Heart right ventricle (tissue), 16 donors: ENCODE results near the gene BLACAT1. TPM values are rescaled to one million over a fixed set of nuclear protein-coding genes. Genes with fewer than 3 reads are reported as not detected.

Experiments used
- ATAC-seq, 8 donors: fragments of 200-7000 bp; cut with Tn5 transposase; one replicate each; pipeline ENCODE4 v1.9.1; 2020; ENCODE audit warnings: mild to moderate bottlenecking in 8 of 8, moderate library complexity in 8 of 8, moderate number of reproducible peaks in 1 of 8
- DNase-seq, 2 donors: peaks; one replicate each; pipeline ENCODE4 v3.0.0-alpha.2; 2020
- H3K27ac ChIP-seq, 10 donors: fragments of 200-600 bp; sonication (generic) in 2 of 10; one replicate each; pipeline versions ENCODE4 v1.5.0 to v1.8.0; 2020 to 2022; ENCODE audit warnings: mild to moderate bottlenecking in 3 of 10
- H3K27me3 ChIP-seq, 7 donors: fragments of 200-600 bp; one replicate each; pipeline ENCODE4 v1.8.0; 2021 to 2022; ENCODE audit warnings: mild to moderate bottlenecking in 2 of 7
- H3K36me3 ChIP-seq, 9 donors: fragments of 200-600 bp; sonication (generic) in 1 of 9; one replicate each; pipeline versions ENCODE4 v1.5.0 to v1.8.0; 2020 to 2022; ENCODE audit warnings: mild to moderate bottlenecking in 2 of 9
- H3K4me1 ChIP-seq, 9 donors: fragments of 200-600 bp; sonication (generic) in 1 of 9; one replicate each; pipeline versions ENCODE4 v1.5.0 to v1.8.0; 2020 to 2022; ENCODE audit warnings: mild to moderate bottlenecking in 4 of 9
- H3K4me3 ChIP-seq, 10 donors: fragments of 200-600 bp; sonication (generic) in 2 of 10; one replicate each; pipeline versions ENCODE4 v1.5.0 to v1.8.0; 2020 to 2022; ENCODE audit warnings: mild to moderate bottlenecking in 7 of 10, moderate library complexity in 2 of 10
- H3K9me3 ChIP-seq, 11 donors: fragments of 200-600 bp in 10 of 11; sonication (generic) in 2 of 11; one replicate each; pipeline versions ENCODE4 v1.5.0 to v1.8.0; 2013 to 2022; ENCODE audit warnings: mild to moderate bottlenecking in 2 of 11, control low read depth in 1 of 11, moderate library complexity in 1 of 11
- WGBS, 2 donors: extraction: QIAGEN DNeasy Blood & Tissue Kit; methylation state at CpG; one replicate each; pipeline ENCODE4 v1.1.7; 2013; ENCODE audit warnings: inconsistent platforms in 1 of 2; 5-methylcytosine and 5-hydroxymethylcytosine counted together
- intact Hi-C, 10 donors: fragments of 100-400 bp; cut with DNase I; formaldehyde crosslinking; loops; one replicate each; pipeline versions ENCODE4 v1.11.1 to v1.14.2; 2022
- polyA plus RNA-seq, 2 donors: library from polyadenylated mRNA; stranded (reverse); fragments of 200-250 nt; gene quantifications; one replicate each; pipeline ENCODE4 v1.2.3, GENCODE V29; 2013
- total RNA-seq, 10 donors: library from RNA; stranded (reverse); fragmentation: NEBNext Ultra II Directional in 3 of 10; extraction: Animal tissue kit (Norgen Biotek cat#: 25700) in 3 of 10; gene quantifications; one replicate each; pipeline versions ENCODE4 v1.2.1 to v1.2.4, GENCODE V29; 2021 to 2023
- TF ChIP-seq, protein P1 (sequence below), 9 donors: fragments of 200-600 bp; sonication (generic) in 2 of 9; IDR thresholded peaks; one replicate each; pipeline versions ENCODE4 v1.5.0 to v1.8.0; 2021 to 2022; ENCODE audit warnings: antibody characterized with exemption in 9 of 9, mild to moderate bottlenecking in 5 of 9, moderate library complexity in 1 of 9
- donor health status: Arrhythmogenic right ventricular cardiomyopathy.
- donor health status: ischemic (EF 13 %, LVEDD 7.1; RV severe dilation, severe dysfunction).
- donor health status: healthy with polysubstance abuse.
- donor health status: DM: no; HTN: yes; CAD: no.
- donor health status: DM: no; HTN: no; CAD: no.
- donor health status: ischemic (EF 25% LVEDD 6.9; RV normal size, moderate dysfunction).
- donor health status: ischemic (EF 25% LVEDD 5.7; RV mildly dilated, moderate dysfunction).
- donor health status: healthy.
- donor health status: DM: yes; HTN: yes; CAD: no.
- donor health status: Ischemic cardiomyopathy.
- donor health status: ischemic (EF 35%, LVEDD 5.7; RV mildly dilated, moderate dysfunction).
- donor health status: nonischemic (EF 11% LVEDD 7.7; RV severe dilation, severe dysfunction).
- donor health status: DM: yes; HTN: yes; CAD: no.
- donor health status: PGD.
- donor health status: ischemic (EF 29% LVEDD 5.4; RV normal size, mild dysfunction).
- donor health status: nonischemic (EF 23%, LVEDD 6.1; RV moderate dilation, normal function).

BLACAT1 gene
- total and polyA plus RNA-seq, 12 donors, result 0.15 TPM; not detected in 11

DNA sequence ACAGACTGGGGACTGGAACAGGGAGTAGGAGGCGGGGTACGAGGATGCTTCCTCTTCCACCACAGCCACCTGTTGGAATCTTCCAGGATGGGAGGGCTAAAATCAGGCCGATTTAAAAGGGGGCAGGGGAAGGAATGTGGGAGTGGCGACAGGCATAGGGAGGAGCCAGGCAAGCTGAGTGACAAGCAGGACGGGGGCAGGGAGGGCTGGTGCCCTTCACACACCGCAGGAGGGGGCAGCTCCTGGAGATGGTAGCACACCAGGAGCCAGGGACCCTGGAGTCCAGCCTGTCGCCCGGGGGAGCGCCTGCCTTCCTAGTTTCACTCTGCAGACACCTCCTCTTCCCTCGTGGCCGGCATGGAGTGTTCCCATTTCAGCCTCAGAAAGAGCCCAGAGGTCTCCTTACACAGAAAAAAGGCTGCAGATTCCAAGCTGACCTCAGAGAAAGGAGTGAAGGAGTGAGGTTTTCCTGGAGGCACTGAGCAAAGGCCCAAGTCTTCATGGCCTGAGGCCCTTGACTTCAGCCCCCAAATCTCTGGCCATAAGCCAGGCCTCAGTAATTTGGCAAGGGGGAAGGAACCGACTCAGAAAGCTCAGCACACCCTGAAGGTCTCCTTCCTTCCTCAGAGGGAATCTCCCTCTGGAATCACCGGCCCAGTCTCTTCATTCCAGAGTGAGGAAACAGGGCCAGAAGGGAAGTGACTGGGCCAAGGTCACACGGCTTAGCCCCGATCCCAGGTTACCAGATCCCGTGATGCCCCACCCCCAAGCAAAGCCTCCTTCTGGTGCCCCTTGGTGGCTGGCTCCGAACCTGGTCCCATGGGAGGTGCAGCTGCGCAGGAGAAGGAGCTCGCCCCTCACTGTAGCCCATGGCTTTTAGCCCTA lies 8.1 kb downstream of the BLACAT1 start:
- TF ChIP-seq, protein P1, sequence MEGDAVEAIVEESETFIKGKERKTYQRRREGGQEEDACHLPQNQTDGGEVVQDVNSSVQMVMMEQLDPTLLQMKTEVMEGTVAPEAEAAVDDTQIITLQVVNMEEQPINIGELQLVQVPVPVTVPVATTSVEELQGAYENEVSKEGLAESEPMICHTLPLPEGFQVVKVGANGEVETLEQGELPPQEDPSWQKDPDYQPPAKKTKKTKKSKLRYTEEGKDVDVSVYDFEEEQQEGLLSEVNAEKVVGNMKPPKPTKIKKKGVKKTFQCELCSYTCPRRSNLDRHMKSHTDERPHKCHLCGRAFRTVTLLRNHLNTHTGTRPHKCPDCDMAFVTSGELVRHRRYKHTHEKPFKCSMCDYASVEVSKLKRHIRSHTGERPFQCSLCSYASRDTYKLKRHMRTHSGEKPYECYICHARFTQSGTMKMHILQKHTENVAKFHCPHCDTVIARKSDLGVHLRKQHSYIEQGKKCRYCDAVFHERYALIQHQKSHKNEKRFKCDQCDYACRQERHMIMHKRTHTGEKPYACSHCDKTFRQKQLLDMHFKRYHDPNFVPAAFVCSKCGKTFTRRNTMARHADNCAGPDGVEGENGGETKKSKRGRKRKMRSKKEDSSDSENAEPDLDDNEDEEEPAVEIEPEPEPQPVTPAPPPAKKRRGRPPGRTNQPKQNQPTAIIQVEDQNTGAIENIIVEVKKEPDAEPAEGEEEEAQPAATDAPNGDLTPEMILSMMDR (IDR thresholded peaks at IDR 0.05), result no peak
- H3K4me3 ChIP-seq, result no peak overlapping the region
- ATAC-seq (peak in 1 of 8 donors; percentile 15), DNase-seq (no peak)
- intact Hi-C loops, result no loop called here
- WGBS, 2 donors, result 49% methylated on average over 19 of the region's 19 CpGs
- no peaks in the 10 kb centered on the region for H3K9me3 ChIP-seq
- peaks cover 0 to 40% (median 29%) of the 10 kb centered on the region in 9 donors for H3K4me1 ChIP-seq
- H3K36me3 ChIP-seq, result no peaks in the 10 kb centered on the region
- H3K27me3 ChIP-seq, result peaks cover 0 to 41% (median 24%) of the 10 kb centered on the region in 7 donors
- H3K27ac ChIP-seq, result peak overlapping the region in 3 of 10 donors; percentile 26 to 65 (median 30)

DNA sequence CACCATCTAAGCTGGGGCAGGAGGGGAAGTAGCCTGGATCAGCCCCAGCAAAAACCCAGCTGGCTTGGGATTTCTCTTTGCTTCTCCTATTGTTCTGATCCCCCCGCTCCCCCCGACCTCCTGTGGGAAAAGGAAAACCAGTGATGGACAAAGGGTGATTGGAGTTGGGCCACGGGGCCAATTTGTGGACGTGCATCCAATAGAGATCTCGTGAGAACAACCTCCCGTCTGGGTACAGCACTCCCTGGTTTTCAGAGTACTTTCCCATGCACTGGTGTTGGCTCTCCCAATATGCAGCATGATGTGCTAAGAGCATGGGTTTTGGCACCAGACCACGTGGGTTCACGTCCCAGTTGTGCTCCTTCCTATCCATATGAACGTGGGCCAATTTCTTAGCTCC lies 9.0 kb downstream of the BLACAT1 start:
- no peaks in the 10 kb centered on the region for H3K36me3 ChIP-seq
- peaks cover 0 to 33% (median 15%) of the 10 kb centered on the region in 7 donors for H3K27me3 ChIP-seq
- H3K4me1 ChIP-seq, result peaks cover 0 to 44% (median 33%) of the 10 kb centered on the region in 9 donors
- ATAC-seq (peak in 7 of 8 donors; percentile 23 to 64 (median 45)), DNase-seq (peak; percentile 48 to 54)
- peak overlapping the region in 2 of 10 donors; percentile 26 to 65 for H3K27ac ChIP-seq
- intact Hi-C loops, result no loop called here
- H3K4me3 ChIP-seq, result no peak overlapping the region
- TF ChIP-seq, protein P1 (IDR thresholded peaks at IDR 0.05), result no peak
- 32 to 53% methylated on average over 8 to 9 of the region's 9 CpGs for WGBS, 2 donors
- H3K9me3 ChIP-seq, result no peaks in the 10 kb centered on the region

- Histone ChIP-seq H3K4me1 (peaks cover 0 to 57% (median 46%) of the 10 kb centered on the region in 9 donors), H3K27me3 (peaks cover 0 to 20% (median 3%) of the 10 kb centered on the region in 7 donors), H3K27ac (no peak overlapping the region), H3K36me3 (no peaks in the 10 kb centered on the region), H3K9me3 (no peaks in the 10 kb centered on the region), H3K4me3 (no peak overlapping the region)
- TF ChIP-seq, protein P1 (IDR thresholded peaks at IDR 0.05), result no peak
- ATAC-seq (no peak), DNase-seq (no peak)
- intact Hi-C loops, result no loop called here
- WGBS, 2 donors, result 85 to 93% methylated on average over 5 of the region's 5 CpGs
Measured at GRCh38 chr1:205445646-205445935, 10.3 kb downstream of the BLACAT1 start.

GRCh38 chr1:205444931-205445645 lies 10.8 kb downstream of the BLACAT1 start:
- 41 to 42% methylated on average over 18 of the region's 18 CpGs for WGBS, 2 donors

More at GRCh38 chr1:205444931-205445645, 10.8 kb downstream of the BLACAT1 start:
- Histone ChIP-seq H3K9me3 (no peaks in the 10 kb centered on the region), H3K27ac (no peak overlapping the region), H3K36me3 (no peaks in the 10 kb centered on the region), H3K4me1 (peaks cover 0 to 62% (median 50%) of the 10 kb centered on the region in 9 donors), H3K27me3 (peaks cover 0 to 15% (median 0%) of the 10 kb centered on the region in 7 donors), H3K4me3 (peak overlapping the region in 3 of 10 donors; percentile 8 to 19 (median 17))
- intact Hi-C loops, result loop anchor here in 2 of 10 donors (5.0 kb wide), 1 partner anchor 37 kb away; no protein-coding TSS in a partner anchor
- peak in 6 of 8 donors; percentile 22 to 46 (median 37) for ATAC-seq
- TF ChIP-seq, protein P1 (IDR thresholded peaks at IDR 0.05), result no peak
- DNase-seq, result peak; percentile 37 to 45
